B cell (primary cell): ENCODE measurements around the gene PLEKHO1. TPM values are rescaled to one million over a fixed set of nuclear protein-coding genes. Genes with fewer than 3 reads are reported as not detected.

ENCODE experiments used
- ATAC-seq: fragments of 200-7000 bp; cut with Tn5 transposase; one replicate; pipeline ENCODE4 v1.10.0; 2021; ENCODE audit warnings: low read depth, mild to moderate bottlenecking, moderate number of reproducible peaks, moderate library complexity
- CTCF ChIA-PET: fragments of 350-600 bp; sonication (Branson Sonifier 250); formaldehyde crosslinking; loops from one replicate; lab custom pipeline; 2021; ENCODE audit warnings: antibody characterized with exemption, inconsistent platforms; lab: Charles Lee
- POLR2A ChIA-PET: fragments of 350-600 bp; sonication (Branson Sonifier 250); formaldehyde crosslinking; loops from one replicate; lab custom pipeline; 2021; ENCODE audit warnings: antibody characterized with exemption; lab: Charles Lee
- DNase-seq: peaks from one replicate; pipeline ENCODE4 v3.0.0; 2013
- H2AFZ ChIP-seq: 2 replicates; pipeline ENCODE4 v1.6.1; 2012; ENCODE audit warnings: mild to moderate bottlenecking, low read depth, low read length; ENCODE audit not compliant: insufficient read depth, poor library complexity, severe bottlenecking
- H3K27ac ChIP-seq, 2 donors: 1 replicate in 1 of 2; 2 replicates in 1 of 2; pipeline ENCODE4 v1.5.1; 2012 to 2013; ENCODE audit warnings: low read length in 2 of 2, mild to moderate bottlenecking in 2 of 2, moderate library complexity in 1 of 2
- H3K27me3 ChIP-seq, 4 experiments: fragments of 200-600 bp in 1 of 4; sonication (generic) in 1 of 4; replicated peaks in 1 of 4; 1 replicate in 2 of 4; 2 replicates in 2 of 4; pipeline versions ENCODE4 v1.6.1 to v1.7.0; 2013 to 2016; ENCODE audit warnings: low read length in 3 of 4, mild to moderate bottlenecking in 2 of 4, mixed read lengths in 1 of 4, moderate library complexity in 1 of 4; ENCODE audit not compliant: insufficient read depth in 4 of 4, control insufficient read depth in 3 of 4; ENCODE audit errors: control extremely low read depth in 1 of 4
- H3K36me3 ChIP-seq, 2 experiments: replicated peaks in 1 of 2; 1 replicate in 1 of 2; 2 replicates in 1 of 2; pipeline versions ENCODE4 v1.6.1 to v1.7.1; 2013; ENCODE audit warnings: low read length in 1 of 2; ENCODE audit not compliant: insufficient read depth in 2 of 2, control insufficient read depth in 1 of 2; ENCODE audit errors: control extremely low read depth in 1 of 2, extremely low read depth in 1 of 2
- H3K4me1 ChIP-seq, 2 donors: fragments of 200-600 bp in 1 of 2; sonication (generic) in 1 of 2; 1 replicate in 1 of 2; 2 replicates in 1 of 2; pipeline versions ENCODE4 v1.5.1 to v1.6.1; 2013 to 2017; ENCODE audit warnings: low read length in 2 of 2; ENCODE audit not compliant: control insufficient read depth in 2 of 2, insufficient read depth in 2 of 2
- H3K4me2 ChIP-seq: replicated peaks from 2 replicates; pipeline ENCODE3; 2012; ENCODE audit warnings: mild to moderate bottlenecking, low read depth, low read length; ENCODE audit not compliant: poor library complexity, severe bottlenecking
- H3K4me3 ChIP-seq, 5 experiments: fragments of 200-600 bp in 1 of 5; sonication (generic) in 1 of 5; 1 replicate in 3 of 5; 2 replicates in 2 of 5; pipeline versions ENCODE4 v1.5.1 to v1.7.0; 2011 to 2016; ENCODE audit warnings: low read length in 4 of 5, mild to moderate bottlenecking in 4 of 5, low read depth in 2 of 5, control low read depth in 1 of 5, moderate library complexity in 1 of 5; ENCODE audit not compliant: insufficient read depth in 1 of 5; ENCODE audit errors: control extremely low read depth in 1 of 5, extremely low read depth in 1 of 5
- H3K79me2 ChIP-seq: fragments of 200-600 bp; sonication (generic); one replicate; pipeline ENCODE4 v1.6.0; 2016; ENCODE audit warnings: low read length; ENCODE audit not compliant: control insufficient read depth, insufficient read depth
- H3K9ac ChIP-seq: fragments of 200-600 bp; sonication (generic); 2 replicates; pipeline ENCODE4 v1.6.1; 2017; ENCODE audit warnings: mild to moderate bottlenecking, low read length, moderate library complexity
- H3K9me3 ChIP-seq, 3 donors: one replicate each; pipeline versions ENCODE4 v1.6.1 to v1.7.1; 2013; ENCODE audit warnings: low read length in 2 of 3; ENCODE audit not compliant: control insufficient read depth in 2 of 3, insufficient read depth in 1 of 3; ENCODE audit errors: control extremely low read depth in 1 of 3
- H4K20me1 ChIP-seq: 2 replicates; pipeline ENCODE4 v1.6.0; 2012; ENCODE audit warnings: mild to moderate bottlenecking, low read length; ENCODE audit not compliant: insufficient read depth, control insufficient read depth, poor library complexity, severe bottlenecking
- H3K27ac Mint-ChIP-seq: one replicate; pipeline ENCODE4 v1.8.0; 2021; ENCODE audit warnings: mixed read lengths
- H3K27me3 Mint-ChIP-seq: one replicate; pipeline ENCODE4 v1.8.0; 2021; ENCODE audit warnings: mixed read lengths
- H3K4me1 Mint-ChIP-seq: one replicate; pipeline ENCODE4 v1.8.0; 2021; ENCODE audit warnings: mixed read lengths
- H3K4me3 Mint-ChIP-seq: one replicate; pipeline ENCODE4 v1.8.0; 2021; ENCODE audit warnings: mixed read lengths
- H3K9me3 Mint-ChIP-seq: one replicate; pipeline ENCODE4 v1.8.0; 2022; ENCODE audit warnings: mixed read lengths; ENCODE audit not compliant: insufficient read depth
- EZH2 ChIP-seq: IDR thresholded peaks from 2 replicates; pipeline ENCODE4 v1.6.1; 2012; ENCODE audit warnings: borderline replicate concordance, low read depth, mild to moderate bottlenecking, moderate library complexity, low read length; ENCODE audit not compliant: insufficient read depth, poor library complexity, severe bottlenecking
- WGBS: methylation state at CpG from one replicate; pipeline ENCODE4 v1.1.5; 2013; ENCODE audit warnings: missing lambda C conversion rate; ENCODE audit not compliant: insufficient coverage; 5-methylcytosine and 5-hydroxymethylcytosine counted together
- intact Hi-C: fragments of 100-400 bp; cut with micrococcal nuclease; formaldehyde crosslinking; loops from one replicate; pipeline ENCODE4 v1.10.0; 2022
- polyA plus RNA-seq: library from polyadenylated mRNA; depleted of rRNA; stranded (reverse); fragments of >200 nt; gene quantifications from 2 replicates; pipeline ENCODE4 v1.2.3, GENCODE V29; 2012
- total RNA-seq, 2 donors: library from RNA; stranded (reverse); fragments of 120-200 nt in 1 of 2; gene quantifications; 1 replicate in 1 of 2; 2 replicates in 1 of 2; pipeline versions ENCODE4 v1.2.3 to v1.2.4, GENCODE V29; 2013 to 2022
- TF ChIP-seq, protein P1 (sequence below): fragments of 200-600 bp; IDR thresholded peaks from one replicate; pipeline ENCODE4 v1.8.0; 2022; ENCODE audit warnings: antibody characterized with exemption, mild to moderate bottlenecking

Gene PLEKHO1
- total and polyA plus RNA-seq, 2 donors (not counting 1 experiment from before 2014, with no cell fraction given) = 129 to 186 TPM

GRCh38 chr1:150179867-150180266 lies 30.2 kb downstream of the PLEKHO1 start:
- Histone ChIP-seq H3K4me1 (no peaks in the 10 kb centered on the region), H4K20me1 (no peaks in the 10 kb centered on the region), H3K27me3 (no peaks in the 10 kb centered on the region), H2AFZ (no peak overlapping the region), H3K36me3 (no peaks in the 10 kb centered on the region), H3K4me2 (no peak overlapping the region), H3K9ac (no peak overlapping the region), H3K27ac (no peak overlapping the region), H3K79me2 (no peaks in the 10 kb centered on the region), H3K4me3 (no peak overlapping the region), H3K9me3 (no peaks in the 10 kb centered on the region)
- no peaks in the 10 kb centered on the region for H3K9me3 Mint-ChIP-seq
- TF ChIP-seq, protein P1, sequence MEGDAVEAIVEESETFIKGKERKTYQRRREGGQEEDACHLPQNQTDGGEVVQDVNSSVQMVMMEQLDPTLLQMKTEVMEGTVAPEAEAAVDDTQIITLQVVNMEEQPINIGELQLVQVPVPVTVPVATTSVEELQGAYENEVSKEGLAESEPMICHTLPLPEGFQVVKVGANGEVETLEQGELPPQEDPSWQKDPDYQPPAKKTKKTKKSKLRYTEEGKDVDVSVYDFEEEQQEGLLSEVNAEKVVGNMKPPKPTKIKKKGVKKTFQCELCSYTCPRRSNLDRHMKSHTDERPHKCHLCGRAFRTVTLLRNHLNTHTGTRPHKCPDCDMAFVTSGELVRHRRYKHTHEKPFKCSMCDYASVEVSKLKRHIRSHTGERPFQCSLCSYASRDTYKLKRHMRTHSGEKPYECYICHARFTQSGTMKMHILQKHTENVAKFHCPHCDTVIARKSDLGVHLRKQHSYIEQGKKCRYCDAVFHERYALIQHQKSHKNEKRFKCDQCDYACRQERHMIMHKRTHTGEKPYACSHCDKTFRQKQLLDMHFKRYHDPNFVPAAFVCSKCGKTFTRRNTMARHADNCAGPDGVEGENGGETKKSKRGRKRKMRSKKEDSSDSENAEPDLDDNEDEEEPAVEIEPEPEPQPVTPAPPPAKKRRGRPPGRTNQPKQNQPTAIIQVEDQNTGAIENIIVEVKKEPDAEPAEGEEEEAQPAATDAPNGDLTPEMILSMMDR = no peak
- TF ChIP-seq EZH2 = no peak
- POLR2A ChIA-PET = interaction anchor here (0.7 kb wide), 1 partner anchor 171 kb away, joined by 6 read pairs; no protein-coding TSS in a partner anchor
- intact Hi-C loops = no loop called here
- DNase-seq (no peak), ATAC-seq (no peak)
- H3K27me3 Mint-ChIP-seq = no peaks in the 10 kb centered on the region
- H3K27ac Mint-ChIP-seq = no peak overlapping the region
- WGBS = 94% methylated on average over 6 of the region's 7 CpGs
- H3K4me1 Mint-ChIP-seq = no peaks in the 10 kb centered on the region
- CTCF ChIA-PET = interaction anchor here (1.2 to 2.0 kb wide), 3 partner anchors 11 to 107 kb away, joined by 4 read pairs; no protein-coding TSS in a partner anchor
- no peak overlapping the region for H3K4me3 Mint-ChIP-seq

DNA sequence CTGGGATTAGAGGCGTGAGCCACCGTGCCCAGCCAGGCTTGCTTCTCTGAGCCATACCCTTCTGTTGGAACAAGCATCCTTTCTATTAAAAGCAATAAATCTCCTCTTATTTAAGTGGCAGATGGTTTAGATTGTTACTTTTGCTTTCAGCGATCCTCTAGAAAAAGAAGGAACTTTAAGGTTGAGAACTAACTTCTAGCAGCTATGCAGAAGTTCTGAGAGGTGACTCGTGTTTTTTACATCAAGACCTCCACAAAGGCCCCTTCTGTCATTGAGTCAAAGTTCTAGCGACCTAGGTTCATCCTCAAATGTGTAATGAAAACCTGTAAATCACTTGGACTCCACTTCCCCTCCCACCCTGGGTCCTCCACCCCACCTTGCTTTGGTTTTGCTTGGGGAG lies 30.8 kb downstream of the PLEKHO1 start:
- Histone ChIP-seq H3K4me1 (no peaks in the 10 kb centered on the region), H3K9ac (no peak overlapping the region), H3K27me3 (no peaks in the 10 kb centered on the region), H2AFZ (no peak overlapping the region), H3K9me3 (no peaks in the 10 kb centered on the region), H3K36me3 (no peaks in the 10 kb centered on the region), H3K4me2 (no peak overlapping the region), H3K79me2 (no peaks in the 10 kb centered on the region), H3K27ac (no peak overlapping the region), H4K20me1 (no peaks in the 10 kb centered on the region), H3K4me3 (no peak overlapping the region)
- POLR2A ChIA-PET = interaction anchor here (0.7 kb wide), 1 partner anchor 172 kb away, joined by 6 read pairs; no protein-coding TSS in a partner anchor
- intact Hi-C loops = no loop called here
- no peaks in the 10 kb centered on the region for H3K27me3 Mint-ChIP-seq
- H3K4me1 Mint-ChIP-seq = no peaks in the 10 kb centered on the region
- ATAC-seq = no peak
- no peak overlapping the region for H3K4me3 Mint-ChIP-seq
- no peak overlapping the region for H3K27ac Mint-ChIP-seq
- no peaks in the 10 kb centered on the region for H3K9me3 Mint-ChIP-seq
- DNase-seq = no peak
- WGBS = 0% methylated on average over 1 of the region's 5 CpGs
- CTCF ChIA-PET = interaction anchor here (1.2 to 1.4 kb wide), 2 partner anchors 15 to 107 kb away, joined by 4 read pairs; no protein-coding TSS in a partner anchor
- TF ChIP-seq EZH2 = no peak
- TF ChIP-seq, protein P1 = no peak
